Fibroblast of villous mesenchyme (primary cell): ENCODE results near the gene KRTAP5-8. TPM values are rescaled to one million over a fixed set of nuclear protein-coding genes. Genes with fewer than 3 reads are reported as not detected.
"Not testable (repeated sequence)": the region's sequence is repeated elsewhere in the genome, so short reads cannot be mapped to it uniquely, and the experiment has no call there.

Source experiments
- DNase-seq: peaks from one replicate; pipeline ENCODE4 v3.0.0-alpha.2; 2010; ENCODE audit warnings: low read depth
- H3K4me3 ChIP-seq: 2 replicates; pipeline ENCODE4 v1.5.1; 2011; ENCODE audit warnings: low read depth, mild to moderate bottlenecking, low read length
- total RNA-seq: library from RNA; depleted of rRNA; stranded (reverse); fragments of >200 nt; gene quantifications from 2 replicates; pipeline ENCODE4 v1.2.3, GENCODE V29; 2012
- TF ChIP-seq, protein P1 (sequence below): IDR thresholded peaks from 2 replicates; pipeline ENCODE4 v1.5.1; 2012; ENCODE audit warnings: low read depth, mild to moderate bottlenecking, low read length; ENCODE audit not compliant: insufficient read depth

Gene KRTAP5-8
- total RNA-seq, 1 donor, result not detected

DNA sequence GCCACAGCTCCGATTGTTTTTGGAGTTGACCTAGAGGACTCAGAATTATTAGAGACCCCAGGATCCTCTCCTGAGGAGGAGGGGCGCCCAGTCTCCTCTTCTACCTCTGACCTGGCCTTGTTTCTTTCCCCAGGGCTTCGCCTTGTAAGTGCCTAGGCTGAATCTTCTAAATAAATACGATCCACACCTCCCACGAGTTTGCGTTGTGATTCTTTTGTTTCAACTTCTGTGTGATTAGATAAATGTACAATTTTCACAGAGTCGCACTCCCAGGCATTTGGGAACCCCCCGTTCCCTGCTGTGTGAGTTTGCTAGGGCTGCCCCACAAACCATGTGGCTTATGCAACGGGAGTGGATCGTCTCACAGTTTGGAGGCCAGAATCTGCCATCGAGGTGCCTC is 1.2 kb downstream of the KRTAP5-8 start:
- H3K4me3 ChIP-seq, result no peak overlapping the region
- no peak for DNase-seq
- TF ChIP-seq, protein P1, sequence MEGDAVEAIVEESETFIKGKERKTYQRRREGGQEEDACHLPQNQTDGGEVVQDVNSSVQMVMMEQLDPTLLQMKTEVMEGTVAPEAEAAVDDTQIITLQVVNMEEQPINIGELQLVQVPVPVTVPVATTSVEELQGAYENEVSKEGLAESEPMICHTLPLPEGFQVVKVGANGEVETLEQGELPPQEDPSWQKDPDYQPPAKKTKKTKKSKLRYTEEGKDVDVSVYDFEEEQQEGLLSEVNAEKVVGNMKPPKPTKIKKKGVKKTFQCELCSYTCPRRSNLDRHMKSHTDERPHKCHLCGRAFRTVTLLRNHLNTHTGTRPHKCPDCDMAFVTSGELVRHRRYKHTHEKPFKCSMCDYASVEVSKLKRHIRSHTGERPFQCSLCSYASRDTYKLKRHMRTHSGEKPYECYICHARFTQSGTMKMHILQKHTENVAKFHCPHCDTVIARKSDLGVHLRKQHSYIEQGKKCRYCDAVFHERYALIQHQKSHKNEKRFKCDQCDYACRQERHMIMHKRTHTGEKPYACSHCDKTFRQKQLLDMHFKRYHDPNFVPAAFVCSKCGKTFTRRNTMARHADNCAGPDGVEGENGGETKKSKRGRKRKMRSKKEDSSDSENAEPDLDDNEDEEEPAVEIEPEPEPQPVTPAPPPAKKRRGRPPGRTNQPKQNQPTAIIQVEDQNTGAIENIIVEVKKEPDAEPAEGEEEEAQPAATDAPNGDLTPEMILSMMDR, result no peak

DNA sequence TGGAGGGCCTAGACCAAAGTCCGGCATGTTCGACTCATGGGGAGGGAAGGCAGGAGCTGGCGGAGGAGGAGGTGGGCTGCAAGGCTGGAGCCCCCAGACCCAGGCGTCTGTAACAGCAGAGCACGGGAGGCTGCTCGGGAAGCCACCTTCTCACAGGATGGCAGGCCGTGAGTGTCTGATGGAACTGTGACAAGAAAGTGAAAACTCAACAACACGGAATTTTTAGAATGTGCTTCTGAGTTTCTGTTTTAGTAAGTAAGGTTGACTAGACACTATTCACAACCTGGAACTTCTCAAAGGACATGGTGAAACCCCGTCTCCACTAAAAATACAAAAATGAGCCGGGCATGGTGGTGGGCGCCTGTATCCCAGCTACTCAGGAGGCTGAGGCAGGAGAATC is 2.1 kb downstream of the KRTAP5-8 start:
- not testable (repeated sequence) for DNase-seq, H3K4me3 ChIP-seq

DNA sequence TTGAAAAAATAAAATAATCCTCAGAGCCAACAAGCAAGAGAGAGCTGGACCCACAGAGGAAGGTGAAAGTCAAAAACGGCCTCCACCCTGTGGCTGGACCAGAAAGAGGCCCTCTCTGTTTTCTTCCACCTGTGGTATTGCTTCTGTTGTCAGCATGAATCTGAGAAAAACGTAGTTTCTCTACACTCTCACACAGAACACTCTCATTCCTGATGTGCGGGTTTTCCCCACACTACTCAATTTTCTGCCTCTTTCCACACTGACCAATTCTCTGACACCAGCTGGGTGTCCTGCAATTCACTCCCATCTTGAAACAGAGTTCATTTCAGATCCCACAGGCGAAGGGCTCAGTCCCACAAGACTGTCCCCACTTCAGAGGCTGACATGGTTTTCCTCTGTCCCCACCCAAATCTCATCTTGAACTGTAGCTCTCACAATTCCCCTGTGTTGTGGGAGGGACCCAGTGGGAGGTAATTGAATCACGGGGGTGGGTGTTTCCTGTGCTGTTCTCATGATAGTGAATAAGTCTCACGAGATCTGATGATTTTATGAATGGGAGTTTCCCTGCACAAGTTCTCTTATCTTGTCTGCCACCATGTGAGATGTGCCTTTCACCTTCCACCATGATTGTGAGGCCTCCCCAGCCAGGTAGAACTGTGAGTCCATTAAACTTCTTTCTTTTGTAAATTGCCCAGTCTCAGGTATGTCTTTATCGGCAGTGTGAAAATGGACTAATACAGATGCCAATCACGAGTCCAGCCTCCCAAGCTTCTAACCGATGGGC is 2.9 kb downstream of the KRTAP5-8 start:
- DNase-seq, H3K4me3 ChIP-seq: not testable (repeated sequence)

DNA sequence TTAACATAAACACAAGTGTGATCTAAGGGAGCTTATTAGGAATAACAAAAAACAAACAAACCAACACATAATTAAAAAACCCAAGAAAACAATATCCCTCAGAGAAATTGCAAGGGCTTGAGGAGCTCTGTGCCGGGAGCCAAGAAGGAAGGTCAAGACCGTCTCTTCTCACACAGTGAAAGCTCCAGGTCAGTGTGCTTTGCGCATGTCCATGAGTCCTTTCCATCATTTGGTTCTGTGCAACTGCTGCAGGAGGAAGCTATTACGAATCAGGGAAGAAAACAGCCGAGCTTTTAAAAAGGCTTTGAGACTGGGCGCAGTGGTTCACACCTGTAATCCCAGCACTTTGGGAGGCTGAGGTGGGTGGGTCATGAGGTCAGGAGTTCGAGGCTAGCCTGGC is 4.6 kb downstream of the KRTAP5-8 start:
- TF ChIP-seq, protein P1, result no peak
- no peak overlapping the region for H3K4me3 ChIP-seq
- no peak for DNase-seq

DNA sequence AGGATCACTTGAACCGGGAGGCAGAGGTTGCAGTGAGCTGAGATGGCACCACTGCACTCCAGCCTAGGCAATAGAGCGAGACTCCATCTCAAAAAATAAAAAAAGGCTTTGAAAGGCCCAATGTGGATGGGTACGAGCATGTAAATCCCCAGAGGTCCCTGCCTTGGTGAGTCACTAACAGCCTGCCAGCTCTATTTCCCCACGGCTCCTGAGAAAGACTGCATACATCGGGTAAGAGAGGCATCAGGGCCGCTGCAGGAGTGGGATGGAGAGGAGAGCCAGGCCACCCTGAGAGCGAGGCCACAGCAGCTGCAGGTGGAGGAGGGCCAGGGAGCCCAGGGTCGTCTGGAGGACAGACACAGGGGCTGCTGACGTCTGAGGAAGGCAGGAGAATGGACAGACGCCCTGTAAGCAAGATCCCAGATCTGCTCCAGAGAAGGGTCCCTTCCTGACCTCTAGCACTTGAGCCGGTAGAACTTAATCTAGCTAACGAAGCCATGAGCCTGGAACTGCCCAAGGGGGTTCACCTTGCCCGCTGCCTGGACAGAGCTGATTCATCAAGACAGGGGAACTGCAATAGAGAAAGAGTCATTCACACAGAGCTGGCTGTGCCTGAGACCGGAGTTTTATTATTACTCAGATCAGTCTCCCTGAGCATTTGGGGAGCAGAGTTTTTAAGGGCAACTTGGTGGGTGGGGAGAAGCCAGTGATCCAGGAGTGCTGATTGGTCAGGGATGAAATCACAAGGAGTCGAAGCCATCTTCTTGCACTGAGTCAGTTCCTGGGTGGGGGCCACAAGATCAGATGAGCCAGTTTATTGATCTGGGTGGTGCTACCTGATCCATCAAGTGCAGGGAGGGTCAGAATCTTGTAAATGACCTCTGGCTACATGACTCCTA is 5.3 kb downstream of the KRTAP5-8 start:
- DNase-seq, result no peak
- H3K4me3 ChIP-seq, result no peak overlapping the region
- TF ChIP-seq, protein P1, result no peak

DNA sequence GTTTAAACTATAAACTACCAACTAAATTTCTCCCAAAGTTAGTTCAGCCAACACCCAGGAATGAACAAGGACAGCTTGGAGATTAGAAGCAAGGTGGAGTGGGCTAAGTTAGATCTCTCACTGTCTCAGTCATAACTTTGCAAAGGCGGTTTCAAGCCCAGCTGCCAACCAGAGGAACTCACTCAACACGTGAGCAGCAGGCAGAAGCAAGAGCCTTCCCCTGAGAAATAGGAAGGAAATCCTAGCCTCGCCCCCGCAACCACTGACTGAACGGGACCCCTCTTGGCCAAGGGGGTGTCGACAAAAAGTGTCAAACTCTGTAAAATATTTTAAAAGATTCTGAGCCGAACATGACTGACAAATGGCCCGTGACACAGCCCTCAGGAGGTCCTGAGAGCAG is 6.0 kb downstream of the KRTAP5-8 start:
- TF ChIP-seq, protein P1, result no peak
- no peak for DNase-seq
- H3K4me3 ChIP-seq, result no peak overlapping the region

DNA sequence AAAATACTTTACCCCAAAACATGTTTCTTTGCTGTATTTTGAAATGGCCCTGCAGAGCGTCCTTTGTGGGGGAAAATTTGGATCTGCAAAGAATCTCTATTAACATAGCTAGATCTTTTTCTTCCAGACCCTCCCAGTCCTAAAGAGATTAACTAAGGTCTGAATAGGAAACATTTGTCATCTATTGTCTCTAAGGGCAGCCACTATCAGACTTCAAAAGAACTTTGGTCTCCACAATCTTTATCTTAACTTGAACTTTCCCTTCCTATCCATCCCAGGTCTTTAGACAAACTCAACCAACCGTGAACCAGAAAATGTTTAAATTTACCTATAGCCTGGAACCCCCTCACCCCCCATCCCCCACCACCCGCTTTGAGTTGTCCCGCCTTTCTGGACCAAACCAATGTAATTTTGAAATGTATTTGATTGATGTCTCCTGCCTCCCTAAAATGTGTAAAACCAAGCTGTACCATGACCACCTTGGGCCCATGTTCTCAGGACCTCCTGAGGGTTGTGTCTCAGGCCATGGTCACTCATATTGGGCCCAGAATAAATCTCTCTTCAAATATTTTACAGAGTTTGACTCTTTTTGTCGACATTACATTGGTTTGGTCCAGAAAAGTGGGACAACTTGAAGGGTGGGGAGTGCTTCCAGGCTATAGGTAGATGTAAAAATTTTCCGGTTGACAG is 6.8 kb downstream of the KRTAP5-8 start:
- TF ChIP-seq, protein P1, result no peak
- no peak overlapping the region for H3K4me3 ChIP-seq
- no peak for DNase-seq
